ENCODE data around the gene ABCB6. TPM values are rescaled to one million over a fixed set of nuclear protein-coding genes. Genes with fewer than 3 reads are reported as not detected.

The ABCB6 gene
- total RNA-seq, 3 donors from 2014 or later: 14.5 to 26.9 (median 18.9) TPM

DNA sequence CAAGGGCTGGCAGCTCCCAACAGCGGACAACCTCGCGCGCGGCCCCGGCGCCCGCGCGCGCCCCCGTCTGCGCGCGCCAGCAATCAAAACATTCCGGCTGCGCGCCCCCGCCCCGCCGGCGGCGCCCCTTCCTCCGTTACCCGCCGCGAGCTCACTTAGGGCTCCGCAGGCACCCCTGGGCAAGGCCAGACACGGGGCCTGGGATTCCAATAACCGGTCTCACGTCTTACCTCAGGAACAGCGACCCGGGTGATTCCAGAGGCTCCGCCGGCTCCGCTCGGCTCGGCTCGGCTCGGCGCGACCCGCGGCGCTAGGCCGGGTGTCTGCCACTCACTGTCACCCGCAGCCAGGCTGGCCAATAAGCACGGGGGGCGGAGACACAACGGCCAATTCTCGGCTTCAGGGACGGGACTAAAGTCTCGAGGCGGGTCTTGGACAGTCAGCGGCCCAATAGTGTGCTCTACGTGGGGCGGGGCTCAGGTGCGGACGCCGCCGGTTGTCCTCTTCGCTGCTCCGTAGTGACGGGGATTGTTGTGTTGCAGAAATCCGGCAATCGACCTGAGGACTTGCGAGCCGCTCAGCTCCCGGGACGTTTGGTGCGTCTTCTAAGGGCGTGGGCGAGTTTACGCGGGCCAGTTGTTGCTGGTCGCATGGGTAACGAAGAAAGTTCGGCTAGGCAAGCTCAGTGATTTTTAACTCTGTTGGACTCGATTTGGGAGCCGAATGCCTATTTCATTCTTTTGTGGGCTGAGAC, 10.7 kb upstream of the ABCB6 start, which contains the start of the genes ANKZF1 and ATG9A:
TSS of gene ANKZF1 (plus strand) at position 502 of the 754 bp plus-strand sequence. CDS start 452 bp downstream, outside the sequence.
TSS of gene ATG9A (minus strand) at position 332 of the 754 bp plus-strand sequence. CDS start 1,612 bp downstream, outside the sequence.
- peaks cover 5 to 25% of the 10 kb centered on the region in 2 donors for H3K4me1 ChIP-seq
- intact Hi-C loops (cut with DNase I; ENCODE audit: low total_unique reads): no loop called here
- H3K9me3 ChIP-seq: no peaks in the 10 kb centered on the region
- DNase-seq (ENCODE audit: low spot score in 2 of 2): peak; percentile 98 to 99
- TF ChIP-seq POLR2AphosphoS5 (IDR thresholded peaks at IDR 0.05) (peak; percentile 70 to 94 (median 93)), POLR2A (IDR thresholded peaks at IDR 0.05) (peak; percentile 63)
- TF ChIP-seq, protein P1, sequence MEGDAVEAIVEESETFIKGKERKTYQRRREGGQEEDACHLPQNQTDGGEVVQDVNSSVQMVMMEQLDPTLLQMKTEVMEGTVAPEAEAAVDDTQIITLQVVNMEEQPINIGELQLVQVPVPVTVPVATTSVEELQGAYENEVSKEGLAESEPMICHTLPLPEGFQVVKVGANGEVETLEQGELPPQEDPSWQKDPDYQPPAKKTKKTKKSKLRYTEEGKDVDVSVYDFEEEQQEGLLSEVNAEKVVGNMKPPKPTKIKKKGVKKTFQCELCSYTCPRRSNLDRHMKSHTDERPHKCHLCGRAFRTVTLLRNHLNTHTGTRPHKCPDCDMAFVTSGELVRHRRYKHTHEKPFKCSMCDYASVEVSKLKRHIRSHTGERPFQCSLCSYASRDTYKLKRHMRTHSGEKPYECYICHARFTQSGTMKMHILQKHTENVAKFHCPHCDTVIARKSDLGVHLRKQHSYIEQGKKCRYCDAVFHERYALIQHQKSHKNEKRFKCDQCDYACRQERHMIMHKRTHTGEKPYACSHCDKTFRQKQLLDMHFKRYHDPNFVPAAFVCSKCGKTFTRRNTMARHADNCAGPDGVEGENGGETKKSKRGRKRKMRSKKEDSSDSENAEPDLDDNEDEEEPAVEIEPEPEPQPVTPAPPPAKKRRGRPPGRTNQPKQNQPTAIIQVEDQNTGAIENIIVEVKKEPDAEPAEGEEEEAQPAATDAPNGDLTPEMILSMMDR (IDR thresholded peaks at IDR 0.05): no peak
- no peaks in the 10 kb centered on the region for H3K27me3 ChIP-seq
- peaks cover 14% of the 10 kb centered on the region for H3K36me3 ChIP-seq
- peak within 1 kb of the TSS; percentile 60 to 97 (median 86) for H3K4me3 ChIP-seq
- peak within 1 kb of the TSS; percentile 88 to 94 for H3K27ac ChIP-seq

DNA sequence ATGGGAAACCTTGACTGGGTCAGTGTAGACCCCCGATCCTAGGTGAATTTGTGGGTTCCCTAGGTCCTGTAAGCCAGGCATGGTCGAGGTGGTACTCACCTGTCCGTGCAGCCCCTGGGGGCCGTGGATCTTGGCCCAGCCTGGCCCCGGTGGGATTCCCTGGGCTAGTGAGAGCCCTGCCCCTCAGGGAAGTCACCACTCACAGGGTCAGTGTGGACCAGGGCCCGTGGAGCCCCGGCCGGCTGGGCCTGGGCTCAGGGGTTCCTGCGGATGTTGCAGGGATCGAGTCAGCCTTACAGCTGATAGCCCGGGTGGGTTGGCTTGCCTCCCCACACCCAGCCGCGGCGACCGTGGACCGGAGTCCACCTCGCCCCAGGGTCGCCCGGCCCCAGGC, 10.2 kb upstream of the ABCB6 start:
- peaks cover 14% of the 10 kb centered on the region for H3K36me3 ChIP-seq
- no peaks in the 10 kb centered on the region for H3K27me3 ChIP-seq
- peak overlapping the region; percentile 60 to 97 (median 86) for H3K4me3 ChIP-seq
- DNase-seq (ENCODE audit: low spot score in 2 of 2): no peak
- H3K9me3 ChIP-seq: no peaks in the 10 kb centered on the region
- peak overlapping the region; percentile 88 to 94 for H3K27ac ChIP-seq
- no peak for TF ChIP-seq POLR2AphosphoS5 (IDR thresholded peaks at IDR 0.05)
- no peak for TF ChIP-seq POLR2A (IDR thresholded peaks at IDR 0.05)
- TF ChIP-seq, protein P1 (IDR thresholded peaks at IDR 0.05): no peak
- peaks cover 5 to 25% of the 10 kb centered on the region in 2 donors for H3K4me1 ChIP-seq
- intact Hi-C loops (cut with DNase I; ENCODE audit: low total_unique reads): no loop called here

DNA sequence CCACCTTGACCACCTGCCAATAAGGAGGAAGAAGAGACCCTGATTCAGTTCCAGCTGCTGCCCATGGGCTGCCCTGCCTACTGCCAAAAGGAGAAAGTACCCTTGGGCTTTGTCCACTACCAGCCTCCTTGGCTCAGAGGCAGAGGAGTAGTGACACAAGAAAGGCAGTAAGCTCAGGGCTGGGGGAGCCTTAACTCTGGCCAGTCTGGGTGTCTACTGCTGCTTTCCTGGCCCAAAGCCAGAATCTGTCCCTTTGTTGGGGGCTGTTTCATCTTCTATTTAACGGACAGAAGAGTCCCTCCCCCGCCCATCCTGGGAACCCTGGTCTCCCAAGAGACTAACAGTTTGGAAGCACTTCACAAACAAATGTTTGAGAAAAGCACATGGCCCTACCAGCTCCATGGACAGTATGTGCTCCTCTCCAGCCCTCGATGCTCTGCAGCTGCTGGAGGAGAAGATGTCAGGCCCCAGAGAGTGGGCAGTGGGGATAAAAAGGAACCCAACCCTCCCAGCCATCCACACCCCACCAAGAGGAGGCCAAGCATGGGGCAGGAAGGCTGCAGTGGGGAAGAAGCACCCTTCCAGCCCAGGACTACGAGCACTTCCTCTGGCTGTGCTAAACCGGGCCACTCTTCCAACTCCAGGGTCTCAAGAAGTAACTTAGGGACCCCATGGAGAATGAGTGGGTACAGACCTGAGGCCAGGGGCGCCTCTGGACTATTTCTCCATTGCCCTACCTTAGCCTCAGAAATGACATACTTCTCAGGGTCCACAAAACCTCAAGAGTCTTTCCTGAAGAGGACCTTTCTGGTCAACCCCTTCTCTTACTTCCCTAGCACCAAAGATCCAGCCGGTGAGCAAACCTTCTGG, 9.5 kb upstream of the ABCB6 start:
- Histone ChIP-seq H3K9me3 (no peaks in the 10 kb centered on the region), H3K36me3 (peaks cover 8% of the 10 kb centered on the region), H3K27ac (peak overlapping the region; percentile 88 to 94), H3K4me3 (peak overlapping the region; percentile 60 to 97 (median 86)), H3K27me3 (no peaks in the 10 kb centered on the region), H3K4me1 (peaks cover 5 to 25% of the 10 kb centered on the region in 2 donors)
- DNase-seq (ENCODE audit: low spot score in 2 of 2): no peak
- intact Hi-C loops (cut with DNase I; ENCODE audit: low total_unique reads): no loop called here
- TF ChIP-seq, protein P1 (IDR thresholded peaks at IDR 0.05): no peak
- TF ChIP-seq POLR2A (IDR thresholded peaks at IDR 0.05) (no peak), POLR2AphosphoS5 (IDR thresholded peaks at IDR 0.05) (no peak)

DNA sequence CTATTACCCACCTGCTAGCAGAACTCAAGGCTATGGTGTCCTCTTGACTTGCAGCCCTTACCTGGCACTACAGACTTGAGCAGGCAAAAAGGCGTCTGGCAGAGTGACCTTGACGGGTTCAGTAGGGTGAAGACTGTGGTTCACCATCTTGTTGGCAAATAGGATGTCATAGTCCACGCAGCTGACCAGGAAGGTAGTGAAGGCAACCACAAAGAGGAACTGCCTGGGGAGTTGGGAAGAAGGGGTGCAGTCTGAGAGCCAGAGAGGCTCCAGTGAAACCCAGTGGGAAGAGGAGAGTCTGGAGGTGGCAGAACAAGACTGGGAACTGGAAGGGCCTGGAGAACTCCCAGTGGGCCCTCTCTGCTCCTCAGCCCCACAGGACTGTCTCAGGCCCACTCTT, 6.6 kb upstream of the ABCB6 start:
- H3K4me3 ChIP-seq: no peak overlapping the region
- TF ChIP-seq, protein P1 (IDR thresholded peaks at IDR 0.05): no peak
- H3K9me3 ChIP-seq: no peaks in the 10 kb centered on the region
- peaks cover 5 to 9% of the 10 kb centered on the region in 2 donors for H3K4me1 ChIP-seq
- DNase-seq (ENCODE audit: low spot score in 2 of 2): no peak
- intact Hi-C loops (cut with DNase I; ENCODE audit: low total_unique reads): no loop called here
- H3K27ac ChIP-seq: no peak overlapping the region
- H3K27me3 ChIP-seq: no peaks in the 10 kb centered on the region
- peaks cover 12% of the 10 kb centered on the region for H3K36me3 ChIP-seq

All from breast epithelium (tissue), 4 donors.